ENCODE results near the gene AOX1. TPM values are rescaled to one million over a fixed set of nuclear protein-coding genes. Genes with fewer than 3 reads are reported as not detected.

Gene AOX1
- total and polyA plus RNA-seq, 9 donors, result 0.65 to 1.9 (median 1.2) TPM

- Histone ChIP-seq H3K27ac (ENCODE audit: low read length) (no peak overlapping the region), H3K27me3 (ENCODE audit: control insufficient read depth, insufficient read depth, low read length) (peaks cover 9% of the 10 kb centered on the region)
- WGBS (ENCODE audit: insufficient coverage), result 17% methylated on average over 4 of the region's 9 CpGs
These were observed 796 bp downstream of the AOX1 start for GRCh38 chr2:200586644-200586975.

GRCh38 chr2:200587007-200587616, 1.3 kb downstream of the AOX1 start:
- H3K27ac ChIP-seq (ENCODE audit: low read length), result no peak overlapping the region
- WGBS (ENCODE audit: insufficient coverage), result 69% methylated on average over 2 of the region's 9 CpGs

More at GRCh38 chr2:200586644-200586975, 796 bp downstream of the AOX1 start:
- no peak for DNase-seq
- peak overlapping the region; percentile 58 for H3K4me3 ChIP-seq (ENCODE audit: low read length)
- no peaks in the 10 kb centered on the region for H3K9me3 ChIP-seq (replicated peaks; ENCODE audit: control insufficient read depth, low read depth, low read length)
- peaks cover 10% of the 10 kb centered on the region for H3K4me1 ChIP-seq (ENCODE audit: control insufficient read depth, insufficient read depth, low read length)
- H3K36me3 ChIP-seq (ENCODE audit: control insufficient read depth, insufficient read depth, low read length), result no peaks in the 10 kb centered on the region

GRCh38 chr2:200588076-200588678, 2.4 kb downstream of the AOX1 start:
- Histone ChIP-seq H3K9me3 (replicated peaks; ENCODE audit: control insufficient read depth, low read depth, low read length) (no peaks in the 10 kb centered on the region), H3K4me3 (ENCODE audit: low read length) (no peak overlapping the region), H3K36me3 (ENCODE audit: control insufficient read depth, insufficient read depth, low read length) (no peaks in the 10 kb centered on the region), H3K27me3 (ENCODE audit: control insufficient read depth, insufficient read depth, low read length) (peaks cover 9% of the 10 kb centered on the region), H3K27ac (ENCODE audit: low read length) (no peak overlapping the region), H3K4me1 (ENCODE audit: control insufficient read depth, insufficient read depth, low read length) (peaks cover 10% of the 10 kb centered on the region)
- 83% methylated on average over 1 of the region's 4 CpGs for WGBS (ENCODE audit: insufficient coverage)
- no peak for DNase-seq

More at GRCh38 chr2:200587007-200587616, 1.3 kb downstream of the AOX1 start:
- DNase-seq, result no peak
- no peaks in the 10 kb centered on the region for H3K36me3 ChIP-seq (ENCODE audit: control insufficient read depth, insufficient read depth, low read length)
- no peak overlapping the region for H3K4me3 ChIP-seq (ENCODE audit: low read length)
- peaks cover 10% of the 10 kb centered on the region for H3K4me1 ChIP-seq (ENCODE audit: control insufficient read depth, insufficient read depth, low read length)
- H3K9me3 ChIP-seq (replicated peaks; ENCODE audit: control insufficient read depth, low read depth, low read length), result no peaks in the 10 kb centered on the region
- peaks cover 9% of the 10 kb centered on the region for H3K27me3 ChIP-seq (ENCODE audit: control insufficient read depth, insufficient read depth, low read length)

GRCh38 chr2:200590090-200590489, 4.3 kb downstream of the AOX1 start:
- H3K36me3 ChIP-seq (ENCODE audit: control insufficient read depth, insufficient read depth, low read length), result no peaks in the 10 kb centered on the region
- DNase-seq, result no peak
- peaks cover 10% of the 10 kb centered on the region for H3K4me1 ChIP-seq (ENCODE audit: control insufficient read depth, insufficient read depth, low read length)
- no peak overlapping the region for H3K27ac ChIP-seq (ENCODE audit: low read length)
- no peak overlapping the region for H3K4me3 ChIP-seq (ENCODE audit: low read length)
- H3K27me3 ChIP-seq (ENCODE audit: control insufficient read depth, insufficient read depth, low read length), result peaks cover 9% of the 10 kb centered on the region
- H3K9me3 ChIP-seq (replicated peaks; ENCODE audit: control insufficient read depth, low read depth, low read length), result no peaks in the 10 kb centered on the region

GRCh38 chr2:200591308-200591707, 5.5 kb downstream of the AOX1 start:
- Histone ChIP-seq H3K27ac (ENCODE audit: low read length) (no peak overlapping the region), H3K4me3 (ENCODE audit: low read length) (no peak overlapping the region), H3K4me1 (ENCODE audit: control insufficient read depth, insufficient read depth, low read length) (peaks cover 2% of the 10 kb centered on the region), H3K9me3 (replicated peaks; ENCODE audit: control insufficient read depth, low read depth, low read length) (no peaks in the 10 kb centered on the region), H3K36me3 (ENCODE audit: control insufficient read depth, insufficient read depth, low read length) (no peaks in the 10 kb centered on the region), H3K27me3 (ENCODE audit: control insufficient read depth, insufficient read depth, low read length) (peaks cover 3% of the 10 kb centered on the region)
- 38% methylated on average over 1 of the region's 5 CpGs for WGBS (ENCODE audit: insufficient coverage)
- DNase-seq, result no peak

GRCh38 chr2:200592406-200593075, 6.7 kb downstream of the AOX1 start:
- Histone ChIP-seq H3K36me3 (ENCODE audit: control insufficient read depth, insufficient read depth, low read length) (no peaks in the 10 kb centered on the region), H3K27ac (ENCODE audit: low read length) (no peak overlapping the region), H3K27me3 (ENCODE audit: control insufficient read depth, insufficient read depth, low read length) (no peaks in the 10 kb centered on the region), H3K9me3 (replicated peaks; ENCODE audit: control insufficient read depth, low read depth, low read length) (no peaks in the 10 kb centered on the region), H3K4me1 (ENCODE audit: control insufficient read depth, insufficient read depth, low read length) (no peaks in the 10 kb centered on the region), H3K4me3 (ENCODE audit: low read length) (no peak overlapping the region)
- WGBS (ENCODE audit: insufficient coverage), result no CpG with 5 or more reads among the region's 1 CpG
- peak; percentile 11 for DNase-seq

GRCh38 chr2:200593905-200594304, 8.1 kb downstream of the AOX1 start:
- Histone ChIP-seq H3K27ac (ENCODE audit: low read length) (no peak overlapping the region), H3K27me3 (ENCODE audit: control insufficient read depth, insufficient read depth, low read length) (no peaks in the 10 kb centered on the region), H3K36me3 (ENCODE audit: control insufficient read depth, insufficient read depth, low read length) (no peaks in the 10 kb centered on the region), H3K4me3 (ENCODE audit: low read length) (no peak overlapping the region), H3K9me3 (replicated peaks; ENCODE audit: control insufficient read depth, low read depth, low read length) (no peaks in the 10 kb centered on the region), H3K4me1 (ENCODE audit: control insufficient read depth, insufficient read depth, low read length) (no peaks in the 10 kb centered on the region)
- 73% methylated on average over 1 of the region's 1 CpG for WGBS (ENCODE audit: insufficient coverage)
- DNase-seq, result no peak

- 75% methylated on average over 1 of the region's 3 CpGs for WGBS (ENCODE audit: insufficient coverage)
- no peak for DNase-seq
- Histone ChIP-seq H3K27ac (ENCODE audit: low read length) (no peak overlapping the region), H3K4me1 (ENCODE audit: control insufficient read depth, insufficient read depth, low read length) (no peaks in the 10 kb centered on the region), H3K9me3 (replicated peaks; ENCODE audit: control insufficient read depth, low read depth, low read length) (no peaks in the 10 kb centered on the region), H3K27me3 (ENCODE audit: control insufficient read depth, insufficient read depth, low read length) (no peaks in the 10 kb centered on the region), H3K36me3 (ENCODE audit: control insufficient read depth, insufficient read depth, low read length) (no peaks in the 10 kb centered on the region), H3K4me3 (ENCODE audit: low read length) (no peak overlapping the region)
These were observed 10.1 kb downstream of the AOX1 start for GRCh38 chr2:200595913-200596312.

- no peak overlapping the region for H3K27ac ChIP-seq (ENCODE audit: low read length)
- WGBS (ENCODE audit: insufficient coverage), result 94% methylated on average over 2 of the region's 5 CpGs
- H3K36me3 ChIP-seq (ENCODE audit: control insufficient read depth, insufficient read depth, low read length), result no peaks in the 10 kb centered on the region
- DNase-seq, result no peak
- no peaks in the 10 kb centered on the region for H3K9me3 ChIP-seq (replicated peaks; ENCODE audit: control insufficient read depth, low read depth, low read length)
- no peaks in the 10 kb centered on the region for H3K4me1 ChIP-seq (ENCODE audit: control insufficient read depth, insufficient read depth, low read length)
- no peaks in the 10 kb centered on the region for H3K27me3 ChIP-seq (ENCODE audit: control insufficient read depth, insufficient read depth, low read length)
- no peak overlapping the region for H3K4me3 ChIP-seq (ENCODE audit: low read length)
These were observed 11.2 kb downstream of the AOX1 start for GRCh38 chr2:200596774-200597570.

- Histone ChIP-seq H3K27ac (ENCODE audit: low read length) (no peak overlapping the region), H3K4me1 (ENCODE audit: control insufficient read depth, insufficient read depth, low read length) (no peaks in the 10 kb centered on the region), H3K4me3 (ENCODE audit: low read length) (no peak overlapping the region), H3K9me3 (replicated peaks; ENCODE audit: control insufficient read depth, low read depth, low read length) (no peaks in the 10 kb centered on the region), H3K36me3 (ENCODE audit: control insufficient read depth, insufficient read depth, low read length) (no peaks in the 10 kb centered on the region), H3K27me3 (ENCODE audit: control insufficient read depth, insufficient read depth, low read length) (no peaks in the 10 kb centered on the region)
- no peak for DNase-seq
- no CpG with 5 or more reads among the region's 3 CpGs for WGBS (ENCODE audit: insufficient coverage)
These were observed 13.4 kb downstream of the AOX1 start for GRCh38 chr2:200599206-200599605.

All from muscle of leg (tissue), 11 donors.